ENCODE data around the gene RASGEF1C.

The RASGEF1C gene

DNA sequence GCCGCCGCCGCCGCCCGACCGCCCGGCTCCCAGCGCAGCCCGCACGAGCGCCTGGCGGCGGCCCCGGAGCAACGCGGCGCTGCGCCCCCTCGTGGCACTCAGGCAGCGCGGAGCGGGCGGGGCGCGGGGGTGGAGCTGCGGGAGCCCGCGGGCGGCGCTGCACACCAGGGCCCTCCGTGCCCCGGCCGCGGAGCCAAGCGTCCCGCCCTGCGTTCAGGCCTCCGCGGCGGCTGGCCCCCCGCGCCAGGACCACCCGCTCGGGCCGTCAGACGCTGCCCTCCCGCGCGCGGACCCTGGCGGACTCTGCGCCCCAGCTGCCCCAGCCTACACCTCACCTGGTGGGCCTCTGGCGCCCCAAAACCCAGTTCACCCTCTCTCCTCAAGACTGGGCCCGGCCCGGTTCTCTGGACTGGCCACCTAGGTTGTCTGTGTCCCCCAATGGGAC is at the start of gene RASGEF1C:
Gene RASGEF1C, minus strand, starts transcription at position 75 of the 445 bp plus-strand sequence. CDS start 71,159 bp downstream, outside the sequence.
- POLR2A ChIA-PET: interaction anchor here (0.7 to 1.5 kb wide), 2 partner anchors 70 to 80 kb away, joined by 3 to 4 read pairs; no protein-coding TSS in a partner anchor
- peak within 1 kb of the TSS; percentile 47 for H3K4me3 ChIP-seq (ENCODE audit: low read depth, low read length)

GRCh38 chr5:180253036-180253824 is 44.2 kb upstream of the RASGEF1C start:
- Histone ChIP-seq H3K27ac (ENCODE audit: extremely low read depth, low read depth, low read length) (no peak overlapping the region), H3K36me3 (ENCODE audit: control insufficient read depth in 2 of 2, insufficient read depth in 1 of 2, low read length in 2 of 2) (peaks cover 4 to 81% of the 10 kb centered on the region in 2 experiments), H3K9me3 (ENCODE audit: control insufficient read depth, insufficient read depth, low read depth, low read length) (no peaks in the 10 kb centered on the region; the same call in 1 of the 2 replicates), H3K4me3 (ENCODE audit: low read depth, low read length) (no peak overlapping the region), H3K4me1 (ENCODE audit: control insufficient read depth, insufficient read depth, low read length) (no peaks in the 10 kb centered on the region)
- CTCF ChIA-PET: no interaction called here
- POLR2A ChIA-PET: no interaction called here
- TF ChIP-seq ZNF560 (tag by site-specific recombination; IDR thresholded peaks at IDR 0.05; ENCODE audit: borderline replicate concordance): 0 out of 2 replicates have a peak, but pooled peaks have one; percentile 14
- no peak for TF ChIP-seq ZNF623 (tag by site-specific recombination; IDR thresholded peaks at IDR 0.05)
- TF ChIP-seq ZNF341 (tag by site-specific recombination; IDR thresholded peaks at IDR 0.05; ENCODE audit: low read depth): no peak
- TF ChIP-seq, protein P1, sequence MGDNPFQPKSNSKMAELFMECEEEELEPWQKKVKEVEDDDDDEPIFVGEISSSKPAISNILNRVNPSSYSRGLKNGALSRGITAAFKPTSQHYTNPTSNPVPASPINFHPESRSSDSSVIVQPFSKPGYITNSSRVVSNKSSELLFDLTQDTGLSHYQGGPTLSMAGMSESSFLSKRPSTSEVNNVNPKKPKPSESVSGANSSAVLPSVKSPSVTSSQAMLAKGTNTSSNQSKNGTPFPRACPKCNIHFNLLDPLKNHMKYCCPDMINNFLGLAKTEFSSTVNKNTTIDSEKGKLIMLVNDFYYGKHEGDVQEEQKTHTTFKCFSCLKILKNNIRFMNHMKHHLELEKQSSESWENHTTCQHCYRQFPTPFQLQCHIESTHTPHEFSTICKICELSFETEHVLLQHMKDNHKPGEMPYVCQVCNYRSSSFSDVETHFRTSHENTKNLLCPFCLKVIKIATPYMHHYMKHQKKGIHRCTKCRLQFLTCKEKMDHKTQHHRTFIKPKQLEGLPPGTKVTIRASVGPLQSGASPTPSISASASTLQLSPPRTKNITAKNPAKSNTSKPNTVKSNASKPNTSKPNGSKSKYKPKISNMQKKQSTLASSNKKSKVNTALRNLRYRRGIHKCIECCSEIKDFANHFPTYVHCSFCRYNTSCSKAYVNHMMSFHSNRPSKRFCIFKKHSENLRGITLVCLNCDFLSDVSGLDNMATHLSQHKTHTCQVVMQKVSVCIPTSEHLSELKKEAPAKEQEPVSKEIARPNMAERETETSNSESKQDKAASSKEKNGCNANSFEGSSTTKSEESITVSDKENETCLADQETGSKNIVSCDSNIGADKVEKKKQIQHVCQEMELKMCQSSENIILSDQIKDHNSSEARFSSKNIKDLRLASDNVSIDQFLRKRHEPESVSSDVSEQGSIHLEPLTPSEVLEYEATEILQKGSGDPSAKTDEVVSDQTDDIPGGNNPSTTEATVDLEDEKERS (tag by site-specific recombination; IDR thresholded peaks at IDR 0.05): peak; percentile 90; the same call in 1 of the 2 replicates
- TF ChIP-seq ZNF292 (tag by site-specific recombination; IDR thresholded peaks at IDR 0.05; ENCODE audit: borderline replicate concordance, low read depth): no peak
- TF ChIP-seq, protein P2, sequence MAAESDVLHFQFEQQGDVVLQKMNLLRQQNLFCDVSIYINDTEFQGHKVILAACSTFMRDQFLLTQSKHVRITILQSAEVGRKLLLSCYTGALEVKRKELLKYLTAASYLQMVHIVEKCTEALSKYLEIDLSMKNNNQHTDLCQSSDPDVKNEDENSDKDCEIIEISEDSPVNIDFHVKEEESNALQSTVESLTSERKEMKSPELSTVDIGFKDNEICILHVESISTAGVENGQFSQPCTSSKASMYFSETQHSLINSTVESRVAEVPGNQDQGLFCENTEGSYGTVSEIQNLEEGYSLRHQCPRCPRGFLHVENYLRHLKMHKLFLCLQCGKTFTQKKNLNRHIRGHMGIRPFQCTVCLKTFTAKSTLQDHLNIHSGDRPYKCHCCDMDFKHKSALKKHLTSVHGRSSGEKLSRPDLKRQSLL (tag by site-specific recombination; IDR thresholded peaks at IDR 0.05): no peak
- TF ChIP-seq, protein P3, sequence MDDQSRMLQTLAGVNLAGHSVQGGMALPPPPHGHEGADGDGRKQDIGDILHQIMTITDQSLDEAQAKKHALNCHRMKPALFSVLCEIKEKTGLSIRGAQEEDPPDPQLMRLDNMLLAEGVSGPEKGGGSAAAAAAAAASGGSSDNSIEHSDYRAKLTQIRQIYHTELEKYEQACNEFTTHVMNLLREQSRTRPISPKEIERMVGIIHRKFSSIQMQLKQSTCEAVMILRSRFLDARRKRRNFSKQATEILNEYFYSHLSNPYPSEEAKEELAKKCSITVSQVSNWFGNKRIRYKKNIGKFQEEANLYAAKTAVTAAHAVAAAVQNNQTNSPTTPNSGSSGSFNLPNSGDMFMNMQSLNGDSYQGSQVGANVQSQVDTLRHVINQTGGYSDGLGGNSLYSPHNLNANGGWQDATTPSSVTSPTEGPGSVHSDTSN (CRISPR knock-in tag; IDR thresholded peaks at IDR 0.05): no peak
- TF ChIP-seq ZNF133 (tag by site-specific recombination; IDR thresholded peaks at IDR 0.05): no peak
- no peak for TF ChIP-seq ZNF768 (tag by site-specific recombination; IDR thresholded peaks at IDR 0.05)
- TF ChIP-seq ZNF704 (tag by site-specific recombination; IDR thresholded peaks at IDR 0.05): no peak
- peak; percentile 82; the same call in 1 of the 2 replicates for TF ChIP-seq ZNF626 (tag by site-specific recombination; IDR thresholded peaks at IDR 0.05)
- peak; percentile 95 for TF ChIP-seq SETDB1 (IDR thresholded peaks at IDR 0.05; ENCODE audit: insufficient read length, low read length)
- peak; percentile 42; the same call in 1 of the 2 replicates for TF ChIP-seq ZNF610 (tag by site-specific recombination; IDR thresholded peaks at IDR 0.05; ENCODE audit: borderline replicate concordance)
- TF ChIP-seq ZNF529 (tag by site-specific recombination; IDR thresholded peaks at IDR 0.05; ENCODE audit: insufficient replicate concordance): peak; percentile 68
- TF ChIP-seq PATZ1 (tag by site-specific recombination; IDR thresholded peaks at IDR 0.05): no peak
- no peak for TF ChIP-seq SCRT1 (tag by site-specific recombination; IDR thresholded peaks at IDR 0.05; ENCODE audit: borderline replicate concordance)
- TF ChIP-seq HOXA7 (CRISPR knock-in tag; IDR thresholded peaks at IDR 0.05; ENCODE audit: borderline replicate concordance): no peak

More for the DNA sequence above, at the start of gene RASGEF1C:
- TF ChIP-seq GLIS2 (tag by site-specific recombination; IDR thresholded peaks at IDR 0.05) (peak; percentile 35; the same call in 1 of the 2 replicates), KLF9 (tag by site-specific recombination; IDR thresholded peaks at IDR 0.05; ENCODE audit: low read depth) (no peak)
- TF ChIP-seq, protein P4, sequence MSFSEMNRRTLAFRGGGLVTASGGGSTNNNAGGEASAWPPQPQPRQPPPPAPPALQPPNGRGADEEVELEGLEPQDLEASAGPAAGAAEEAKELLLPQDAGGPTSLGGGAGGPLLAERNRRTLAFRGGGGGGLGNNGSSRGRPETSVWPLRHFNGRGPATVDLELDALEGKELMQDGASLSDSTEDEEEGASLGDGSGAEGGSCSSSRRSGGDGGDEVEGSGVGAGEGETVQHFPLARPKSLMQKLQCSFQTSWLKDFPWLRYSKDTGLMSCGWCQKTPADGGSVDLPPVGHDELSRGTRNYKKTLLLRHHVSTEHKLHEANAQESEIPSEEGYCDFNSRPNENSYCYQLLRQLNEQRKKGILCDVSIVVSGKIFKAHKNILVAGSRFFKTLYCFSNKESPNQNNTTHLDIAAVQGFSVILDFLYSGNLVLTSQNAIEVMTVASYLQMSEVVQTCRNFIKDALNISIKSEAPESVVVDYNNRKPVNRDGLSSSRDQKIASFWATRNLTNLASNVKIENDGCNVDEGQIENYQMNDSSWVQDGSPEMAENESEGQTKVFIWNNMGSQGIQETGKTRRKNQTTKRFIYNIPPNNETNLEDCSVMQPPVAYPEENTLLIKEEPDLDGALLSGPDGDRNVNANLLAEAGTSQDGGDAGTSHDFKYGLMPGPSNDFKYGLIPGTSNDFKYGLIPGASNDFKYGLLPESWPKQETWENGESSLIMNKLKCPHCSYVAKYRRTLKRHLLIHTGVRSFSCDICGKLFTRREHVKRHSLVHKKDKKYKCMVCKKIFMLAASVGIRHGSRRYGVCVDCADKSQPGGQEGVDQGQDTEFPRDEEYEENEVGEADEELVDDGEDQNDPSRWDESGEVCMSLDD (tag by site-specific recombination; IDR thresholded peaks at IDR 0.05): 0 out of 2 replicates have a peak, but pooled peaks have one; percentile 39
- no peaks in the 10 kb centered on the region for H3K36me3 ChIP-seq (ENCODE audit: control insufficient read depth in 2 of 2, insufficient read depth in 1 of 2, low read length in 2 of 2)
- no peaks in the 10 kb centered on the region for H3K9me3 ChIP-seq (ENCODE audit: control insufficient read depth, insufficient read depth, low read depth, low read length)
- peak within 1 kb of the TSS; percentile 9; the same call in 1 of the 2 replicates for H3K27ac ChIP-seq (ENCODE audit: extremely low read depth, low read depth, low read length)
- CTCF ChIA-PET: interaction anchor here (0.5 to 3.5 kb wide), 16 partner anchors 8 to 354 kb away, joined by 3 to 10 read pairs (median 3); partner anchors contain the start of gene MAPK9
- no peaks in the 10 kb centered on the region; the same call in 1 of the 2 replicates for H3K4me1 ChIP-seq (ENCODE audit: control insufficient read depth, insufficient read depth, low read length)
